ENCODE measurements around the gene SLC22A15. TPM values are rescaled to one million over a fixed set of nuclear protein-coding genes. Genes with fewer than 3 reads are reported as not detected.

SLC22A15 gene
- total RNA-seq, result 5.6 TPM

DNA sequence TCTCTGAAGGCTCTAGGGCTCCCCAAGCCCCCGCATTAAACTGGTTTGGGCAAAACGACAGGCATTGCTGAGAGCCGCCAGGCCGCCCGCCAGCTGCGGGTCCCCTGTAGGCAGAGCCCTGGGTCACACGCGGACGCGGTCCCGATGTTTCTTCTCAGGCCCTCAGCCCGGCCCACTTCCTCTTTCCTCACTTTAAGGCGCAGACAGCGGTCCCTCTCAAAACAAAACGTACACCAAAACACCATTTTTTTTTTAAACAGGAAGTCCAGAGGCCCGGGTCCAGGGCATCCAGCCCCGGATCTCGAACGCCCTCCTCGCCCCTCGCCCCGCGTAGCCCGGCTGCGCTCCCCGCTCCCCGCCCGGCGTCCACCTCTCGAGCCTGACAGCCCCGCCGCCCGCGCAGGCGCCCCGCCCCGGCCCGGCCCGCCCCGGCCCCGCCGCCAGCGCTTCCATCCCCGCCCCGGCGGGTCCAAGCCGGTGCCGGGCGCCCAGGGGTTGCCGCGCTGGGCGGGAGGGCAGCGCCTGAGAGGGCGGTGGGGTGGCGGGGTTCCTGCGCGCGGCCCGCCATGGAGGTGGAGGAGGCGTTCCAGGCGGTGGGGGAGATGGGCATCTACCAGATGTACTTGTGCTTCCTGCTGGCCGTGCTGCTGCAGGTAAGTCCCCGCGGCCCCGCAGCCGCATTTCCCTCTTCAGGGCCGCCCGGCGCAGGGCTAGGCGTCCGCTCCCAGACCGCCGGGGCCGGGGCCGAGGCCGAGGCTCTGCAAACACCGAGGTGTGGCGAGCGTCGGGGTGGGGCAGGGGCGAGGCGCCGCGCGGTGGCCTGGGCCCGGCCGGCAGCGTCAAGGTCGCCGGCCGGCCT lies at the start of gene SLC22A15:
TSS of gene SLC22A15 (plus strand) at position 452 of the 859 bp plus-strand sequence. CDS start at position 567, 115 bp downstream.
- no peaks in the 10 kb centered on the region for H3K4me1 ChIP-seq
- H3K27ac ChIP-seq, result peak within 1 kb of the TSS; percentile 74 to 79
- TF ChIP-seq, protein P1, sequence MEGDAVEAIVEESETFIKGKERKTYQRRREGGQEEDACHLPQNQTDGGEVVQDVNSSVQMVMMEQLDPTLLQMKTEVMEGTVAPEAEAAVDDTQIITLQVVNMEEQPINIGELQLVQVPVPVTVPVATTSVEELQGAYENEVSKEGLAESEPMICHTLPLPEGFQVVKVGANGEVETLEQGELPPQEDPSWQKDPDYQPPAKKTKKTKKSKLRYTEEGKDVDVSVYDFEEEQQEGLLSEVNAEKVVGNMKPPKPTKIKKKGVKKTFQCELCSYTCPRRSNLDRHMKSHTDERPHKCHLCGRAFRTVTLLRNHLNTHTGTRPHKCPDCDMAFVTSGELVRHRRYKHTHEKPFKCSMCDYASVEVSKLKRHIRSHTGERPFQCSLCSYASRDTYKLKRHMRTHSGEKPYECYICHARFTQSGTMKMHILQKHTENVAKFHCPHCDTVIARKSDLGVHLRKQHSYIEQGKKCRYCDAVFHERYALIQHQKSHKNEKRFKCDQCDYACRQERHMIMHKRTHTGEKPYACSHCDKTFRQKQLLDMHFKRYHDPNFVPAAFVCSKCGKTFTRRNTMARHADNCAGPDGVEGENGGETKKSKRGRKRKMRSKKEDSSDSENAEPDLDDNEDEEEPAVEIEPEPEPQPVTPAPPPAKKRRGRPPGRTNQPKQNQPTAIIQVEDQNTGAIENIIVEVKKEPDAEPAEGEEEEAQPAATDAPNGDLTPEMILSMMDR (IDR thresholded peaks at IDR 0.05), result no peak
- no peaks in the 10 kb centered on the region for H3K9me3 ChIP-seq
- no peaks in the 10 kb centered on the region for H3K27me3 ChIP-seq
- DNase-seq (ENCODE audit: low spot score in 2 of 2), result peak; percentile 34 to 79
- intact Hi-C loops (cut with DNase I), result loop anchor here (5.0 to 10.0 kb wide), 2 partner anchors 841 to 1146 kb away; partner anchors contain the start of gene TRIM45
- H3K4me3 ChIP-seq, result peak within 1 kb of the TSS; percentile 83 to 94
- H3K36me3 ChIP-seq, result no peaks in the 10 kb centered on the region

DNA sequence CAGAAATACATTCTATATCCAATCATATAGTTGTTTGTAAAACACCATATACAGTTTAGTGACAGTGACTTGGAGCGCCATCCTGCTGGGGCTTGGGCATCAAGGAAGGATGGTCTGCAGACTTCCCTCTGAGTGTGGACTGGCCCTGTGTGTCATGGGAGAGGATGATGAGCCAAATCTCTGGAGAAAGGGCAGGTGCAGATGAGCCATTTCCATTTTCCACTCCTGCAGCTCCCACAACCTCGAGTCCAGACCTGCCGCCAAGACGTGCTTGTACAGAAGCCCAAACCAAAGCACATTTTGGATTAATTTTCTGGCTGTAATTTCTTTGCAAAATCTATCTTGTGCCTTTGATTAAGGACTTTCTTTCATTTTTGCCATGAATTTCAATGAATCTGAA lies 48.3 kb upstream of the SLC22A15 start:
- H3K36me3 ChIP-seq, result no peaks in the 10 kb centered on the region
- intact Hi-C loops (cut with DNase I), result no loop called here
- TF ChIP-seq, protein P1 (IDR thresholded peaks at IDR 0.05), result no peak

DNA sequence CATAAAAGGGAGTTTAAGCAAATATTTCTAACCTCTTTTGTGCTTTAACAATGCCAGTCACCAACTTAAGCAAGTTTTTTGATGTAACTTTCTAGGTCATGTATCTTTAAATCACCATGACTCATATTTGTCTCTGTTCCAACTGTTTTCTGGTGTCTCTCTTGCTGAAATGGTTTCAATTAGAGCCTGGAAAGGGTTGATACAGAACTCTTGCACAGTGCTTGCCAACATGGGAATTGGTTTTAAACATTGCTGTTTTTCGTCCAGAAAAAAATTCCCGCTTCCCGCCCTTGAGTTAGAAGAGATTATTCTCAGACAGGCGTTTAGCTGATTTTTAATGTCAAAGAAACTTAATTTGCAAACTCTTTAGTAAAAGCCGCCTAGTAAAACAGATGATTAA lies 46.4 kb upstream of the SLC22A15 start:
- Histone ChIP-seq H3K27me3 (no peaks in the 10 kb centered on the region), H3K36me3 (no peaks in the 10 kb centered on the region), H3K27ac (no peak overlapping the region), H3K4me3 (no peak overlapping the region), H3K4me1 (no peaks in the 10 kb centered on the region), H3K9me3 (no peaks in the 10 kb centered on the region)
- TF ChIP-seq, protein P1 (IDR thresholded peaks at IDR 0.05), result no peak
- no peak for DNase-seq (ENCODE audit: low spot score in 2 of 2)
- intact Hi-C loops (cut with DNase I), result no loop called here

More for the DNA sequence above, 48.3 kb upstream of the SLC22A15 start:
- Histone ChIP-seq H3K4me3 (no peak overlapping the region), H3K27me3 (no peaks in the 10 kb centered on the region), H3K9me3 (no peaks in the 10 kb centered on the region), H3K4me1 (no peaks in the 10 kb centered on the region), H3K27ac (no peak overlapping the region)
- no peak for DNase-seq (ENCODE audit: low spot score in 2 of 2)

DNA sequence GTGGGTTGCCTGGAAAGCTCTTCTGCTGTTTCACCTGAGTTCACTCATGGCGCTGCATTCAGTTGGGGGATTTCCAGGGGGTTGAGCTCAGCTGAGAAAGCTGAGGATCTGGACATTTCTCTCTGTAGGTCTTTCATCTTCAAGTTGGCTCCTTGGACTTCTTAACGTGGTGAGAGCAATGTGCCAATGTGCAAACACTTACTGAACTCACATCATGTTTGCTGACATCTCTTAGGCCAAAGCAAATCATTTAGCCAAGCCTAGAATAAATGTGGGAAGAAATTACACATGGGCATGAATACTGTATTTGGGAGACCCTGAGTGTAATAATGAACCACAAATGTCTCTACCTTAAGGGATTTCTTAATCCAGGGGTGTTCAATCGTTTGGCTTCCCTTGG lies 42.7 kb upstream of the SLC22A15 start:
- Histone ChIP-seq H3K4me1 (no peaks in the 10 kb centered on the region), H3K27me3 (no peaks in the 10 kb centered on the region), H3K4me3 (no peak overlapping the region), H3K9me3 (no peaks in the 10 kb centered on the region), H3K27ac (no peak overlapping the region), H3K36me3 (no peaks in the 10 kb centered on the region)
- DNase-seq (ENCODE audit: low spot score in 2 of 2), result no peak
- intact Hi-C loops (cut with DNase I), result no loop called here
- TF ChIP-seq, protein P1 (IDR thresholded peaks at IDR 0.05), result no peak

DNA sequence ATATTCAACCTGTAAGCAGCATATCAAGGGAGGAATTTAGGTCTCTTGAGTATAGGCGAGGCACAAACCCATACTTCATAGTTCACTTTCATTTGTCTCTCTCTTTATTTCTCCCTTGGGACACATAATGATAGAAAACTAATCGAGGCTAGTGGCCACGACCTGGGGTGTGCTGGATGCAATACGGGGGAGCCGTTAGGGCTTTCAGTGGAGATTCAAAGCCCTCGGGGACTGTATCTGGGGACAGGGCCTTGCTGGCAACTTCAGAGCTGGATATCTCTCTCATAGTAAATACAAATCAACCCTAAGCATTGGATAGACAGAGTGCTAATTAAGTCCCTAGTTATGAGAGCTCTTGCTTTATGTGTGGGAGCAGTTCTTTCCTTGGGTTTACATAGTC lies 36.9 kb upstream of the SLC22A15 start:
- TF ChIP-seq, protein P1 (IDR thresholded peaks at IDR 0.05), result no peak
- intact Hi-C loops (cut with DNase I), result no loop called here
- DNase-seq (ENCODE audit: low spot score in 2 of 2), result no peak
- H3K9me3 ChIP-seq, result no peaks in the 10 kb centered on the region
- no peak overlapping the region for H3K4me3 ChIP-seq
- no peaks in the 10 kb centered on the region for H3K4me1 ChIP-seq
- no peaks in the 10 kb centered on the region for H3K36me3 ChIP-seq
- H3K27ac ChIP-seq, result no peak overlapping the region
- no peaks in the 10 kb centered on the region for H3K27me3 ChIP-seq
